K562 (cell line): ENCODE data around the gene BCR. TPM values are rescaled to one million over a fixed set of nuclear protein-coding genes. Genes with fewer than 3 reads are reported as not detected.
A peak's percentile ranks its signal among the peaks of the same experiment; 100 is the strongest.

ENCODE experiments used
- ATAC-seq: fragments of 200-7000 bp; cut with Tn5 transposase; 3 replicates; pipeline ENCODE4 v1.9.1; 2020; ENCODE audit warnings: moderate library complexity
- BruUV-seq: library from RNA; stranded (reverse); fragments of 400-500 nt; replicated peaks from 2 replicates; lab custom pipeline; 2021; lab: Mats Ljungman, UMichigan
- CTCF ChIA-PET: fragments of 300-600 bp; formaldehyde crosslinking; extraction: SDS; loops from one replicate; lab custom pipeline; 2021; ENCODE audit warnings: low intra/inter-chr PET ratio; lab: Yijun Ruan, JAX
- POLR2A ChIA-PET: fragments of 300-600, 350-650 bp; sonication (Branson Sonifier 250); formaldehyde crosslinking; extraction: SDS; loops from one replicate; lab custom pipeline; 2021; ENCODE audit warnings: antibody characterized with exemption, inconsistent platforms; lab: Yijun Ruan, JAX
- DNase-seq, 4 experiments: peaks; one replicate each; pipeline versions ENCODE4 v3.0.0 to v3.0.0-alpha.2; 2011 to 2018; ENCODE audit warnings: low spot score in 3 of 4, mixed read lengths in 3 of 4; ENCODE audit errors: extremely low read depth in 1 of 4
- FAIRE-seq: peaks from 2 replicates; lab custom pipeline; 2011; peaks lifted over from hg19 to GRCh38; lab: Jason Lieb, UNC
- H2AFZ ChIP-seq: 2 replicates; pipeline ENCODE4 v1.6.0; 2011; ENCODE audit warnings: low read depth, low read length, control low read depth, inconsistent platforms
- H3K27ac ChIP-seq: fragments of 200-600 bp; 3 replicates; pipeline ENCODE4 v1.8.0; 2011; ENCODE audit warnings: low read depth, mild to moderate bottlenecking, control low read depth, inconsistent platforms, low read length, moderate library complexity, mixed read lengths; ENCODE audit errors: extremely low read depth
- H3K27me3 ChIP-seq, 2 experiments: fragments of 300-600 bp in 1 of 2; 2 replicates in 1 of 2; 3 replicates in 1 of 2; pipeline versions ENCODE4 v1.6.0 to v1.8.0; 2011; ENCODE audit warnings: inconsistent platforms in 2 of 2, low read length in 2 of 2, mild to moderate bottlenecking in 1 of 2, mixed read lengths in 1 of 2, moderate library complexity in 1 of 2; ENCODE audit not compliant: control insufficient read depth in 2 of 2, insufficient read depth in 2 of 2
- H3K36me3 ChIP-seq: fragments of 300-600 bp; 3 replicates; pipeline ENCODE4 v1.8.0; 2011; ENCODE audit warnings: mild to moderate bottlenecking, low read length, inconsistent platforms; ENCODE audit not compliant: control insufficient read depth, insufficient read depth
- H3K4me1 ChIP-seq, 2 experiments: fragments of 200-600 bp in 1 of 2; replicated peaks in 1 of 2; 2 replicates in 1 of 2; 3 replicates in 1 of 2; pipeline versions ENCODE4 v1.5.1 to v1.8.0; 2011; ENCODE audit warnings: inconsistent platforms in 2 of 2, low read length in 2 of 2, mild to moderate bottlenecking in 1 of 2, mixed read lengths in 1 of 2, moderate library complexity in 1 of 2; ENCODE audit not compliant: control insufficient read depth in 2 of 2, insufficient read depth in 2 of 2
- H3K4me2 ChIP-seq: 2 replicates; pipeline ENCODE4 v1.6.1; 2011; ENCODE audit warnings: low read length, control low read depth, inconsistent platforms, mixed read lengths; ENCODE audit not compliant: insufficient read depth
- H3K4me3 ChIP-seq: fragments of 200-600 bp; sonication (generic), shearing (Covaris generic); 2 replicates; pipeline ENCODE4 v1.5.1; 2016; ENCODE audit warnings: control low read depth, inconsistent platforms
- H3K79me2 ChIP-seq: fragments of 200-600 bp; 3 replicates; pipeline ENCODE4 v1.8.0; 2011; ENCODE audit warnings: low read length, inconsistent platforms; ENCODE audit not compliant: control insufficient read depth, insufficient read depth
- H3K9ac ChIP-seq, 2 experiments: 2 replicates each; pipeline versions ENCODE4 v1.6.0 to v1.6.1; 2011; ENCODE audit warnings: low read depth in 2 of 2, low read length in 2 of 2, control low read depth in 1 of 2, inconsistent platforms in 1 of 2, mild to moderate bottlenecking in 1 of 2, mixed read lengths in 1 of 2; ENCODE audit not compliant: insufficient read depth in 1 of 2
- H3K9me1 ChIP-seq: one replicate; pipeline ENCODE4 v1.6.0; 2011; ENCODE audit warnings: inconsistent platforms, mild to moderate bottlenecking, low read length, moderate library complexity; ENCODE audit not compliant: control insufficient read depth, insufficient read depth
- H3K9me3 ChIP-seq: replicated peaks from 2 replicates; pipeline ENCODE4 v1.5.1; 2011; ENCODE audit warnings: low read depth, low read length, inconsistent platforms; ENCODE audit not compliant: control insufficient read depth, insufficient read depth
- H4K20me1 ChIP-seq: replicated peaks from 2 replicates; pipeline ENCODE4 v1.6.1; 2011; ENCODE audit warnings: low read length, inconsistent platforms, mixed read lengths; ENCODE audit not compliant: control insufficient read depth, insufficient read depth
- LEF1 ChIP-seq: fragments of 450-650 bp; IDR thresholded peaks from 2 replicates; pipeline ENCODE4 v1.6.1; 2016; ENCODE audit warnings: mild to moderate bottlenecking
- PML ChIP-seq: IDR thresholded peaks from 2 replicates; pipeline ENCODE4 v1.6.1; 2012; ENCODE audit warnings: low read length, inconsistent platforms
- SNAPC5 ChIP-seq: fragments of 250-450 bp; sonication (Bioruptor Pico); IDR thresholded peaks from 2 replicates; pipeline ENCODE4 v1.8.0; 2021; ENCODE audit warnings: moderate library complexity, mild to moderate bottlenecking, inconsistent platforms
- UBTF ChIP-seq, 2 experiments: IDR thresholded peaks; 2 replicates each; pipeline ENCODE4 v1.6.1; 2012; ENCODE audit warnings: improper control_type of control experiment in 2 of 2, low read depth in 2 of 2, low read length in 2 of 2, borderline replicate concordance in 1 of 2
- ZBTB40 ChIP-seq, 2 experiments: fragments of 450-650 bp in 1 of 2; sonication (generic) in 1 of 2; formaldehyde crosslinking in 1 of 2; IDR thresholded peaks; 2 replicates each; pipeline versions ENCODE4 v1.7.1 to v1.9.0; 2016 to 2022; ENCODE audit warnings: inconsistent platforms in 1 of 2, mild to moderate bottlenecking in 1 of 2, missing genetic modification reagents in 1 of 2
- ZNF224 ChIP-seq: sonication (generic); formaldehyde crosslinking; IDR thresholded peaks from 2 replicates; pipeline ENCODE4 v1.8.0; 2022; ENCODE audit warnings: mild to moderate bottlenecking, missing genetic modification reagents
- ZNF282 ChIP-seq: sonication (generic); formaldehyde crosslinking; IDR thresholded peaks from 2 replicates; pipeline ENCODE4 v1.8.1; 2023; ENCODE audit warnings: missing genetic modification reagents
- ZNF668 ChIP-seq: fragments of 250-450 bp; sonication (Bioruptor Pico); IDR thresholded peaks from 2 replicates; pipeline ENCODE4 v1.8.0; 2022; ENCODE audit warnings: mild to moderate bottlenecking, inconsistent platforms
- WGBS: fragments of 100-300 bp; shearing (Covaris generic); methylation state at CpG from one replicate; pipeline ENCODE4 v1.1.6; 2016; ENCODE audit warnings: low coverage, mixed read lengths; ENCODE audit not compliant: insufficient coverage; ENCODE audit errors: missing lambda C conversion rate; 5-methylcytosine and 5-hydroxymethylcytosine counted together
- in situ Hi-C: fragments of 300-500 bp; cut with MboI; formaldehyde crosslinking; loops from 4 replicates; pipeline ENCODE4 v1.15.0; 2018; ENCODE audit warnings: inconsistent platforms, mixed read lengths
- intact Hi-C: fragments of 100-400 bp; cut with micrococcal nuclease; formaldehyde crosslinking; loops from 2 replicates; pipeline ENCODE4 v1.14.2; 2022
- polyA plus RNA-seq, 8 experiments: library from polyadenylated mRNA; depleted of rRNA in 4 of 8; stranded (reverse) in 5 of 8; unstranded in 3 of 8; fragments of >200 nt; fragmentation: Nextera tagmentation in 2 of 8; fragmentation: Illumina TruSeq in 1 of 8; extraction: Ambion mirVana in 2 of 8; extraction: Trizol in 1 of 8; gene quantifications; 2 replicates each; pipeline versions ENCODE4 v1.2.1 to v1.2.3, GENCODE V29; 2011 to 2014; ENCODE audit warnings: inconsistent platforms in 1 of 8, missing spikeins in 1 of 8
- total RNA-seq, 7 experiments: library from RNA; depleted of rRNA in 6 of 7; stranded (reverse); fragments of >200 nt in 6 of 7; fragmentation: Illumina TruSeq in 2 of 7; extraction: Trizol in 2 of 7; gene quantifications; 2 replicates each; pipeline versions ENCODE4 v1.2.1 to v1.2.3, GENCODE V29; 2011 to 2021; ENCODE audit warnings: low replicate concordance in 1 of 7

BCR gene
- total and polyA plus RNA-seq, 9 of the 15 experiments (the other 6 are each of a cell fraction or from before 2014, with no cell fraction given), result 0.41 to 150 (median 45.6) TPM

GRCh38 chr22:23166841-23167616 lies 13.3 kb upstream of the BCR start:
- no peaks in the 10 kb centered on the region for H3K79me2 ChIP-seq
- H3K9me3 ChIP-seq, result no peaks in the 10 kb centered on the region
- no peak for FAIRE-seq
- DNase-seq, result no peak
- in situ Hi-C loops, result loop anchor here (25.0 kb wide), 1 partner anchor 420 kb away; the partner anchor contains the start of gene IGLL1
- no peak overlapping the region for H2AFZ ChIP-seq
- H3K27ac ChIP-seq, result no peak overlapping the region
- peaks cover 58% of the 10 kb centered on the region for H4K20me1 ChIP-seq
- peak overlapping the region in 1 of 2 experiments; percentile 11; a peak in 2 of 4 replicates for H3K9ac ChIP-seq
- no peak overlapping the region for H3K4me3 ChIP-seq
- ATAC-seq, result peak; percentile 13
- peaks cover 29% of the 10 kb centered on the region for H3K9me1 ChIP-seq
- no peak overlapping the region for H3K4me2 ChIP-seq
- no TSS peak for BruUV-seq
- ChIA-PET POLR2A (interaction anchor here (0.6 to 86.5 kb wide), 7 partner anchors 19 to 675 kb away, joined by 3 to 3476 read pairs (median 3); partner anchors contain the start of genes BCR and RAB36), CTCF (interaction anchor here (0.9 kb wide), 1 partner anchor 12 kb away, joined by 3 read pairs; no protein-coding TSS in a partner anchor)
- peaks cover 58 to 68% of the 10 kb centered on the region in 2 experiments for H3K27me3 ChIP-seq
- H3K36me3 ChIP-seq, result no peaks in the 10 kb centered on the region
- 1% methylated on average over 10 of the region's 10 CpGs for WGBS
- intact Hi-C loops, result no loop called here
- H3K4me1 ChIP-seq, result no peaks in the 10 kb centered on the region; a peak in 2 of 5 replicates
- TF ChIP-seq ZBTB40 (IDR thresholded peaks at IDR 0.05), result no peak
- no peak for TF ChIP-seq ZBTB40 (CRISPR knock-in tag; IDR thresholded peaks at IDR 0.05)
- no peak for TF ChIP-seq SNAPC5 (CRISPR knock-in tag)
- TF ChIP-seq ZNF668 (CRISPR knock-in tag), result no peak
- no peak for TF ChIP-seq ZNF282 (CRISPR knock-in tag)
- TF ChIP-seq LEF1, result no peak
- peak; percentile 41; the same call in 1 of the 2 replicates for TF ChIP-seq PML
- TF ChIP-seq ZNF224 (CRISPR knock-in tag), result no peak
- 0 out of 4 replicates have a peak, but pooled peaks of 1 of the 2 experiments have one; percentile 19 for TF ChIP-seq UBTF (IDR thresholded peaks at IDR 0.05; ENCODE audit: borderline replicate concordance in 1 of 2, low read depth in 2 of 2, low read length in 2 of 2)
